Fibroblast of skin of right biceps (primary cell): ENCODE results near the gene AHSP.
"Not testable (repeated sequence)": the region's sequence is repeated elsewhere in the genome, so short reads cannot be mapped to it uniquely, and the experiment has no call there.

ENCODE experiments used
- DNase-seq: peaks from one replicate; pipeline ENCODE4 v3.0.0-alpha.2; 2013

AHSP gene

GRCh38 chr16:31501226-31501965 is 26.3 kb upstream of the AHSP start:
- no peak for DNase-seq

DNA sequence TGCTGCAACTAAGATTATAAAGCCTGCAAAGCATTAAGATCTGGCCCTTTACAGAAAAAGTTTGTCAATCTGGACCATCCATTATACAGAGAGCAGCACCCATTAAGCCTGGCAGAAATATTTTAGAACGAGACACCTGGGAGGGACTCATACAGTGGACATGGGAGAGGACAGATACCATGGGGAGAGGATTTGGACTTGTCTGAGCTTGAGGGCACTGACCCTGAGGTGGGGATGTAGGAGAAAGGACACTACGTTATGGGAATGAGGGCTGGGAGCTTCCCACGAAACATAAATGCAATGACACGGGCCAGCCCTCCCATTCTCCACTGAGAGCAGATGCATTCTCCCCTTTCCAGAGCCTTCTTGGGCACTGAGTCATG is 25.7 kb upstream of the AHSP start:
- no peak for DNase-seq

DNA sequence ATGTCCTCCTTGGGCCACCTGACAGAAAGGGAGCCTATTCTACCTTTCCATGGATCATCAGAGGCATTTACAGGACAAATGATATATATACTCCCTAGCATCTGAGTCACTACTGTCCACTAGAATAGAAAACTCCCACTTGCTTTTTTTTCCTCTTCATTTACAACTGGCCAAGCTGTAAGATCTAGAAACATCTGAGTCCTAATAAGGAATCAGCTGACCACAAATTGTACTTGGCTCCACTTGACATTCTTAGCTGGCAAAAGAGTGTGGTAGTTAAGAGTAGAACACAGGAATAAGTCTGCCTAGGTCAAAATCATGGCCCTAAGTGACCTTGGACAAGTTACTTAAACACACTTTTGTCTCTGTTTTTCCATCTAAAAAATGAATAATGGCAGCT is 24.7 kb upstream of the AHSP start:
- DNase-seq: no peak

- DNase-seq: not testable (repeated sequence)
These were observed 24.1 kb upstream of the AHSP start for GRCh38 chr16:31503555-31503954.

- DNase-seq: no peak
These were observed 23.5 kb upstream of the AHSP start for GRCh38 chr16:31504159-31504558.

DNA sequence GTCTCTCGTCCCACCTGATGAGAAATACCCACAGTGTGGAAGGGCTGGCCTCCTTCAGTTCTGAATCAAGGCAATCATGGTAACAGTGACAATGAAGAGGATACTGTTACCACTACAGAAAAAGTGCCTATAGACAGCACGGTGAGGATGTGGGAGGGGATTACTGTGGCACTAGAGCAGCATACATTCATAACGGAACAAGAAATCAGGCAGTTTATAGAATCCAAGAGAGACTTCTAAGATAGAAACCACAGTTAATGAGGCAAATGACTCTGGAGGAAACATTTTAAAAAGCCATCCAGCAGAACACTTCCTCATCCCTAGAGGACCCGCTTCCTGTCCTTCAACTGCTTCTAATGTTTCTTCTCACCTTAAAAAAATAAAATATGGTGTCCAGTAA is 22.2 kb upstream of the AHSP start:
- no peak for DNase-seq

- no peak for DNase-seq
These were observed 20.1 kb upstream of the AHSP start for GRCh38 chr16:31507617-31507928.

DNA sequence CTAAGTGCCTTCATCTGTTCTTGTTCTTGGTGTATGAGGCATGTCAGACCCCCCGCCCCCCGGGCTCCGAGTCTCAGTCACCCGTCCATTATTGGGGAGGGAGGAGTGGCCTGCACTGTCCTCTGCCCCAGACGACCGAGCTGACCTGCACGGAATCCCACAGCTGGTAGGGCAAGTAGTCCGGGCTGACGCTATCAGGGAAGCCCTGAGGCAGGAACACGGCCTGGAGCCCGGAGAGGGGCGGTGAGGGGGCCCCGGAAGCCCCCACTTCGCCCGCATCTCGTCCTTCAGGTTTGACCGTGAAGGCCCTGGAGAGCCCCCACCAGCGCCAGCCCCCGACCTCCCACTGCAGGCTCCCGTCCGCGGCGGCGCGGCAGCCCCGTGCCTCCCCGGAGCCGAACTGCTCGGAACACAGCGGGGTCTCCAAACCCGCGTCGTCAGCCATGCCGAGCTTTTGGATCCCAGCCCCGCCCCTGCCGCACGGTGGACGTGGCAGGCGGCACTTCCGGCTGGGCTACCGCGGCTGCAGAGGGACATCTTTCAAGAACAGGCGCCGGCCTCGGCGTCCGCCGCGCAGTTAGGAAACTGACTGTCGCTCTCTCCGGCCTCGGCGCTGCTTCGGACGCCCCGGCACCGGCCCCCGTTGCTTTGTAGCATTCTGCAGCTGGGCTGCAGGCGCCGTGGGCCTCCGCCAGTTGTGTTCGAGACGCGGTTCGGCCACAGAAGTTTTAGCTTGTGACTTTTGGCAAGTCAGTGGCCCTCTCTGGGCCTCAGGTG is 19.6 kb upstream of the AHSP start, which contains the start of gene RUSF1:
Gene RUSF1 (minus strand): TSS at position 463 of the 777 bp plus-strand sequence. CDS start 18 bp downstream, at position 445.
- peak; percentile 92 for DNase-seq

GRCh38 chr16:31508706-31509195 is 18.9 kb upstream of the AHSP start:
- peak; percentile 67 for DNase-seq

DNA sequence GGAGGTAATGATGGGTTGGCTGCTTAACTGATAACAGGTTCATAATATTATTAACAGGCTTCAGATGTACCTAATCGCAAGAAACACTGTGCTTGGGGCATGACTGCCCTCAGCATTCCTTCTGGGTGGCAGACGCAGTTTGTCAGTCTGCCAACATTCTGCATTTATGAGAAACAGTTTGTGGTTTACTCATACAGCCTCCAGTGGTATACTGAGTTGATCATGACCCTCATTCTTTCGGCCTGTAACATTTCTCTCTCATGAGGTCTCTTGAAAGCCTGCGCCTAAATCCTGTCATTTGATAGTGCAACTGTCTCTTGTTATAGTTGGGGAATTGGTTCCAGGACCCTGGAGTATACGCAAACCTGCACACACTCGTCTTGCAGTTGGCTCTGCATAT is 14.6 kb upstream of the AHSP start:
- peak; percentile 75 for DNase-seq

GRCh38 chr16:31513884-31514283 is 13.8 kb upstream of the AHSP start:
- DNase-seq: no peak

GRCh38 chr16:31517800-31518402 is 9.8 kb upstream of the AHSP start:
- DNase-seq: no peak

- no peak for DNase-seq
These were observed 7.8 kb upstream of the AHSP start for GRCh38 chr16:31519759-31520431.

GRCh38 chr16:31521368-31521767 is 6.3 kb upstream of the AHSP start:
- no peak for DNase-seq

GRCh38 chr16:31522071-31522470 is 5.6 kb upstream of the AHSP start:
- no peak for DNase-seq

- not testable (repeated sequence) for DNase-seq
These were observed 3.9 kb upstream of the AHSP start for GRCh38 chr16:31523768-31524167.

DNA sequence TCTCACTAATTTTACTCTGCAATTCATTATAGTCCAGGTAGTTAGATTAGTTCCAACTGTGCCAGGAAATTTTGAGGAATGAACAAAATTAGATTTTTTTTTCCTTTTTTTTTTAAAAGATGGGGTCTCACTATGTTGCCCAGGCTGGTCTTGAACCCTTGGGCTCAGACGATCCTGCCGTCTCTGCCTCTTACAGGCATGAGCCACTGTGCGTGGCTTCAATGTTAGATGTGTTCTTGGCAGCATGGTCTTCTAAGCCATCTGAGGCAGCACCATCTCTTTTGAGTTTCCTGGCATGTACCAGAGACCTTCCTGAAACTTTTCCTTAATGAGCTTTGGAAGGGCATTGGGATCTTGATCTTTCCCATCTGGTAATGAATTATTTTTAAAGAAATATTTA is 2.6 kb upstream of the AHSP start:
- no peak for DNase-seq

DNA sequence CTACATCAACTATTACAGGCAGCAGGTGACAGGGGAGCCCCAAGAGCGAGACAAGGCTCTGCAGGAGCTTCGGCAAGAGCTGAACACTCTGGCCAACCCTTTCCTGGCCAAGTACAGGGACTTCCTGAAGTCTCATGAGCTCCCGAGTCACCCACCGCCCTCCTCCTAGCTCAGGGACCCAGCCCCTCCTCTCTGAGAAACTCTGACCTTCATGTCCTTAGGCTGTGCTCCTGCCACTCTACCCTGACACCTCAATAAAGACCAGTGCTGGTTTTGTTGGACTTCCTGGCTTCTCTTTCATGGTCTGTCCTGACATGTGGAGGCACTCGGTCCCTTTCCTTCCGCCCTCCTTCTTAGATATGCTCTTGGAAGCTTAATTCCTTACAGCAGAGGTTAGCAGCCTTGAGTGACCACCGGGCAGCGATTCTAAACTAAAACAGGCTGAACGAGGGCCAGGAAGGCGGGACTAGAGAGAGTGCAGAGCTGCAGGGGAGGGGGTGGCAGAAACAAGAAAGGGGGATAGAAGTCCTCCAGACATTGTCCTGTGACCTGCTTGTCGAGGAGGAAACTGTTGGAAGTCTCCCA is 915 bp downstream of the AHSP start:
- DNase-seq: no peak

DNA sequence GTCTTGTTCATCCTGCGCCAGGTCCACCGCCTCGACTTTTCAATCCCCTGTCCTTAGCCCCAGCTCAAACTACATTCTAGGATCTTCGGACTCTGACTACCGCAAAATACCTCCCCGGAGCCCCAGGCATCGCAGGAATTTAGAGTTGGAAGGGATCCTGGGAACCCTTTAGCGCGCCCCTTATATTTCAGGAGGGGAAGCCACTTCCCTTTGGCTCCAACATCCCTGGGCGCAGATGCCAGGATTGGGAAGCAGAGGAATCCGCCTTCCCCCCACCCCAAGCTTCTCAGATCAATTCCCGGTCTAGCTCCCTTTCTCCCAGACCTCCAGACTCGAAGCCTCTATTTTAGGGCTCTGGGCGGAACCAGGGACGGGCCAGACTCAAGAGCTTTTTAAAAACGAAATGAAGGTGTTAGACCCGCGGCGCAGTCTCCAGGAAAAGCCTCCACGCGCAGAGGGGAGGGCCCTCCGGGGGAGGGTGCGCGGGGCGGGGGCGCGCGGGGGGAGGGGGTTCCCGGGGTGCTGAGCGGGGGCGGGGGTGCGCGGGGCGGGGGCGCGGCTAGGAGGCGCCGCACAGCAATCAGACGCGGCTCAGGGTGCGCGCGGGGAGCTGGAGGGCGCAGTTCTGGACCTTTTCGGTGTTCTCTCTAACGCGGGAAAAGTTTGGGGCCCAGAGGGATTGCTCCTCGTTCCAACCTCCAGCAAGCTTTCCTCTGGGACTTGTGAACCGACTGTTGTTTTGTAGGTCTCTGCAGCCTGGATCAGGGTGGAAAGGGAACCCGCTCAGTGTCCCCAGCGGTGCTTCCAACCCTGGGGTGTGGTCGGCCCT is 1.6 kb downstream of the AHSP start:
- peak; percentile 72 for DNase-seq

GRCh38 chr16:31529937-31530312 is 2.2 kb downstream of the AHSP start:
- DNase-seq: no peak

- no peak for DNase-seq
These were observed 2.7 kb downstream of the AHSP start for GRCh38 chr16:31530405-31530804.

GRCh38 chr16:31531096-31531495 is 3.4 kb downstream of the AHSP start:
- DNase-seq: no peak
